ENCODE measurements around the gene DST. TPM values are rescaled to one million over a fixed set of nuclear protein-coding genes. Genes with fewer than 3 reads are reported as not detected.
A peak's percentile ranks its signal among the peaks of the same experiment; 100 is the strongest.

DST gene
- total and polyA plus RNA-seq, 2 of the 4 experiments (the other 2 are of a cell fraction): 97.7 to 452 TPM

GRCh38 chr6:56579155-56579851 is 63.4 kb downstream of the DST start:
- no peak overlapping the region for H3K27ac ChIP-seq (ENCODE audit: insufficient read depth, low read length)
- H4K91ac ChIP-seq (ENCODE audit: insufficient read depth, low read depth, low read length): no peak overlapping the region
- intact Hi-C loops (cut with micrococcal nuclease) (no loop called here), dilution Hi-C loops (cut with HindIII; ENCODE audit: low sequenced_read_pairs, unreplicated experiment) (loop anchor here (25.0 kb wide), 1 partner anchor 217 kb away; no protein-coding TSS in a partner anchor), in situ Hi-C loops (cut with MboI; ENCODE audit: low sequenced_read_pairs) (loop anchor here (10.0 kb wide), 1 partner anchor 225 kb away; no protein-coding TSS in a partner anchor)
- peak overlapping the region; percentile 15; the same call in 1 of the 2 replicates for H3K4ac ChIP-seq (ENCODE audit: low read depth, low read length)
- peak overlapping the region; percentile 30 for H3K14ac ChIP-seq (replicated peaks; ENCODE audit: low read depth, low read length)
- WGBS, 2 experiments (ENCODE audit: extremely low coverage in 2 of 2, insufficient read length in 1 of 2): no CpG with 5 or more reads among the region's 2 CpGs
- H2AK9ac ChIP-seq (replicated peaks; ENCODE audit: low read depth, low read length, poor library complexity): no peak overlapping the region
- H4K5ac ChIP-seq (ENCODE audit: low read depth, low read length): no peak overlapping the region
- CTCF ChIA-PET: interaction anchor here (1.0 kb wide), 1 partner anchor 10 kb away, joined by 5 read pairs; no protein-coding TSS in a partner anchor
- H3K79me1 ChIP-seq (ENCODE audit: low read depth in 1 of 2, low read length in 2 of 2): peaks cover 14 to 54% of the 10 kb centered on the region in 2 experiments
- H3K4me2 ChIP-seq (ENCODE audit: low read depth, low read length): no peak overlapping the region
- H2BK20ac ChIP-seq (ENCODE audit: low read depth, low read length): 0 out of 2 replicates have a peak overlapping the region, but pooled peaks have one; percentile 20
- H2AFZ ChIP-seq (replicated peaks; ENCODE audit: low read length, poor library complexity): no peak overlapping the region
- H3K4me3 ChIP-seq (ENCODE audit: insufficient read depth, low read depth, low read length): no peak overlapping the region
- ATAC-seq (ENCODE audit: low read depth) (peak; percentile 53; the same call in 1 of the 2 replicates), DNase-seq (peak; percentile 42)
- H3K36me3 ChIP-seq (ENCODE audit: control insufficient read depth, insufficient read depth, low read length): peaks cover 13% of the 10 kb centered on the region
- peaks cover 6% of the 10 kb centered on the region for H3K9me1 ChIP-seq (ENCODE audit: insufficient read depth, low read length)
- H4K20me1 ChIP-seq (ENCODE audit: insufficient read depth, low read length): peaks cover 10% of the 10 kb centered on the region; the same call in 1 of the 2 replicates
- peak overlapping the region; percentile 30 for H2BK5ac ChIP-seq (ENCODE audit: low read depth, low read length, poor library complexity, severe bottlenecking)
- no peak overlapping the region for H3K56ac ChIP-seq (ENCODE audit: extremely low read depth, insufficient read depth, low read length)
- no peaks in the 10 kb centered on the region for H3K9me3 ChIP-seq (ENCODE audit: control insufficient read depth, insufficient read depth, low read length)
- H2BK120ac ChIP-seq (ENCODE audit: low read depth, low read length): no peak overlapping the region
- H2BK15ac ChIP-seq (ENCODE audit: low read depth, low read length): no peak overlapping the region
- POLR2A ChIA-PET (ENCODE audit: unreplicated experiment): interaction anchor here (0.6 kb wide), 1 partner anchor 51 kb away, joined by 3 read pairs; no protein-coding TSS in a partner anchor
- no peak overlapping the region for H2AK5ac ChIP-seq (ENCODE audit: low read depth, low read length)
- no peak overlapping the region for H3K18ac ChIP-seq (ENCODE audit: low read depth, low read length)
- H3K23ac ChIP-seq (ENCODE audit: low read depth, low read length): 0 out of 2 replicates have a peak overlapping the region, but pooled peaks have one; percentile 44
- H4K8ac ChIP-seq (ENCODE audit: low read depth in 2 of 2, low read length in 2 of 2): no peak overlapping the region
- no peak overlapping the region for H3K9ac ChIP-seq (ENCODE audit: low read depth, low read length)
- BruUV-seq (replicated peaks): no TSS peak
- H3K27me3 ChIP-seq (ENCODE audit: control insufficient read depth, insufficient read depth, low read length): no peaks in the 10 kb centered on the region
- H3K4me1 ChIP-seq (ENCODE audit: control insufficient read depth, insufficient read depth, low read length): peaks cover 10% of the 10 kb centered on the region; the same call in 1 of the 2 replicates
- TF ChIP-seq SMC3 (IDR thresholded peaks at IDR 0.05; ENCODE audit: low read depth, low read length) (no peak), CHD1 (IDR thresholded peaks at IDR 0.05; ENCODE audit: low read depth, low read length) (no peak), NFE2L2 (IDR thresholded peaks at IDR 0.05; ENCODE audit: low read depth, low read length) (no peak), MAZ (IDR thresholded peaks at IDR 0.05; ENCODE audit: borderline replicate concordance, low read depth, low read length) (no peak), POLR2A (IDR thresholded peaks at IDR 0.05; ENCODE audit: low read depth, low read length) (no peak), FOS (IDR thresholded peaks at IDR 0.05; ENCODE audit: low read depth, low read length) (no peak), RFX5 (IDR thresholded peaks at IDR 0.05; ENCODE audit: low read depth, low read length) (no peak), BHLHE40 (IDR thresholded peaks at IDR 0.05; ENCODE audit: low read depth, low read length) (no peak), USF2 (IDR thresholded peaks at IDR 0.05; ENCODE audit: low read depth, low read length) (no peak), RCOR1 (IDR thresholded peaks at IDR 0.05; ENCODE audit: insufficient replicate concordance, low read length) (no peak), CEBPB (IDR thresholded peaks at IDR 0.05; ENCODE audit: low read depth, low read length) (no peak), MAFK (IDR thresholded peaks at IDR 0.05; ENCODE audit: low read depth, low read length) (no peak), ELK1 (IDR thresholded peaks at IDR 0.05; ENCODE audit: borderline replicate concordance, low read depth, low read length) (no peak)
- TF ChIP-seq, protein P1, sequence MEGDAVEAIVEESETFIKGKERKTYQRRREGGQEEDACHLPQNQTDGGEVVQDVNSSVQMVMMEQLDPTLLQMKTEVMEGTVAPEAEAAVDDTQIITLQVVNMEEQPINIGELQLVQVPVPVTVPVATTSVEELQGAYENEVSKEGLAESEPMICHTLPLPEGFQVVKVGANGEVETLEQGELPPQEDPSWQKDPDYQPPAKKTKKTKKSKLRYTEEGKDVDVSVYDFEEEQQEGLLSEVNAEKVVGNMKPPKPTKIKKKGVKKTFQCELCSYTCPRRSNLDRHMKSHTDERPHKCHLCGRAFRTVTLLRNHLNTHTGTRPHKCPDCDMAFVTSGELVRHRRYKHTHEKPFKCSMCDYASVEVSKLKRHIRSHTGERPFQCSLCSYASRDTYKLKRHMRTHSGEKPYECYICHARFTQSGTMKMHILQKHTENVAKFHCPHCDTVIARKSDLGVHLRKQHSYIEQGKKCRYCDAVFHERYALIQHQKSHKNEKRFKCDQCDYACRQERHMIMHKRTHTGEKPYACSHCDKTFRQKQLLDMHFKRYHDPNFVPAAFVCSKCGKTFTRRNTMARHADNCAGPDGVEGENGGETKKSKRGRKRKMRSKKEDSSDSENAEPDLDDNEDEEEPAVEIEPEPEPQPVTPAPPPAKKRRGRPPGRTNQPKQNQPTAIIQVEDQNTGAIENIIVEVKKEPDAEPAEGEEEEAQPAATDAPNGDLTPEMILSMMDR (conservative IDR thresholded peaks at IDR 0.05; ENCODE audit: low read depth, low read length): no peak
